H1 (cell line): ENCODE data around the gene PPY. TPM values are rescaled to one million over a fixed set of nuclear protein-coding genes. Genes with fewer than 3 reads are reported as not detected.
A peak's percentile ranks its signal among the peaks of the same experiment; 100 is the strongest.

Experiments used
- BRCA1 ChIP-seq: IDR thresholded peaks from 2 replicates; pipeline ENCODE4 v1.6.1; 2012; ENCODE audit warnings: low read depth, low read length, improper control_type of control experiment
- CHD1 ChIP-seq: IDR thresholded peaks from 2 replicates; pipeline ENCODE4 v1.6.1; 2012; ENCODE audit warnings: low read depth, low read length, improper control_type of control experiment
- EGR1 ChIP-seq: IDR thresholded peaks from 2 replicates; pipeline ENCODE4 v1.6.1; 2011; ENCODE audit warnings: low read depth, low read length, borderline replicate concordance
- EP300 ChIP-seq, 2 experiments: IDR thresholded peaks; 1 replicate in 1 of 2; 2 replicates in 1 of 2; pipeline ENCODE4 v1.6.1; 2011 to 2012; ENCODE audit warnings: low read depth in 2 of 2, low read length in 2 of 2, mild to moderate bottlenecking in 2 of 2, borderline replicate concordance in 1 of 2, inconsistent platforms in 1 of 2, moderate library complexity in 1 of 2
- FOSL1 ChIP-seq: IDR thresholded peaks from 2 replicates; pipeline ENCODE4 v1.6.1; 2011; ENCODE audit warnings: mild to moderate bottlenecking, low read depth, low read length, moderate library complexity; ENCODE audit not compliant: insufficient read depth
- GABPA ChIP-seq: IDR thresholded peaks from 2 replicates; pipeline ENCODE4 v1.6.1; 2011; ENCODE audit warnings: mild to moderate bottlenecking, low read length, moderate library complexity, borderline replicate concordance; ENCODE audit not compliant: insufficient read depth
- GTF2F1 ChIP-seq: IDR thresholded peaks from 2 replicates; pipeline ENCODE4 v1.6.1; 2012; ENCODE audit warnings: low read depth, low read length, improper control_type of control experiment, borderline replicate concordance
- HDAC6 ChIP-seq: IDR thresholded peaks from one replicate; pipeline ENCODE4 v1.7.1; 2012; ENCODE audit warnings: low read depth, mild to moderate bottlenecking, inconsistent platforms, low read length, moderate library complexity
- JUN ChIP-seq: IDR thresholded peaks from 2 replicates; pipeline ENCODE4 v1.6.1; 2011; ENCODE audit warnings: low read depth, mild to moderate bottlenecking, improper control_type of control experiment, low read length
- KDM1A ChIP-seq: fragments of 200-600, 300-600 bp; sonication (generic); IDR thresholded peaks from 2 replicates; pipeline ENCODE4 v1.7.1; 2016; ENCODE audit warnings: mild to moderate bottlenecking, low read length, borderline replicate concordance
- KDM5A ChIP-seq: fragments of 200-600 bp; IDR thresholded peaks from 2 replicates; pipeline ENCODE4 v1.7.1; 2012; ENCODE audit warnings: mild to moderate bottlenecking, low read length, inconsistent platforms, mixed read lengths
- NANOG ChIP-seq: IDR thresholded peaks from 2 replicates; pipeline ENCODE4 v1.6.1; 2011; ENCODE audit warnings: low read length, low read depth, mild to moderate bottlenecking, inconsistent platforms; ENCODE audit not compliant: insufficient read depth, poor library complexity, severe bottlenecking
- NRF1 ChIP-seq: IDR thresholded peaks from 2 replicates; pipeline ENCODE4 v1.6.1; 2011; ENCODE audit warnings: mild to moderate bottlenecking, low read depth, low read length, improper control_type of control experiment
- RAD21 ChIP-seq, 2 experiments: IDR thresholded peaks in 1 of 2; conservative IDR thresholded peaks in 1 of 2; 2 replicates each; pipeline ENCODE4 v1.6.1; 2011; ENCODE audit warnings: low read depth in 2 of 2, low read length in 2 of 2, improper control_type of control experiment in 1 of 2, inconsistent platforms in 1 of 2, mild to moderate bottlenecking in 1 of 2, moderate library complexity in 1 of 2
- RXRA ChIP-seq: IDR thresholded peaks from 2 replicates; pipeline ENCODE4 v1.6.1; 2011; ENCODE audit warnings: low read depth, mild to moderate bottlenecking, low read length, moderate library complexity; ENCODE audit not compliant: insufficient read depth
- SIN3A ChIP-seq, 2 experiments: IDR thresholded peaks in 1 of 2; conservative IDR thresholded peaks in 1 of 2; 2 replicates each; pipeline ENCODE4 v1.6.1; 2011 to 2012; ENCODE audit warnings: low read length in 2 of 2, improper control_type of control experiment in 1 of 2, low read depth in 1 of 2, mild to moderate bottlenecking in 1 of 2
- SP2 ChIP-seq: IDR thresholded peaks from 2 replicates; pipeline ENCODE4 v1.6.1; 2012; ENCODE audit warnings: mild to moderate bottlenecking, low read length, inconsistent platforms
- TBP ChIP-seq: IDR thresholded peaks from 2 replicates; pipeline ENCODE4 v1.6.1; 2011; ENCODE audit warnings: low read depth, low read length, improper control_type of control experiment
- TEAD4 ChIP-seq: IDR thresholded peaks from 2 replicates; pipeline ENCODE4 v1.6.1; 2012; ENCODE audit warnings: low read depth, low read length, inconsistent platforms, mixed read lengths
- polyA plus RNA-seq, 7 experiments: library from polyadenylated mRNA; depleted of rRNA in 3 of 7; stranded (reverse) in 5 of 7; unstranded in 2 of 7; fragments of >200 nt in 5 of 7; fragments of 200-250 nt in 2 of 7; gene quantifications; 1 replicate in 5 of 7; 2 replicates in 1 of 7; 4 replicates in 1 of 7; pipeline versions ENCODE4 v1.2.1 to v1.2.3, GENCODE V29; 2011 to 2013; ENCODE audit warnings: missing spikeins in 2 of 7, mixed read lengths in 2 of 7
- total RNA-seq: library from RNA; stranded (reverse); fragmentation: NEBNext Ultra II Directional; extraction: Animal tissue kit (Norgen Biotek cat#: 25700); gene quantifications from 2 replicates; pipeline ENCODE4 v1.2.1, GENCODE V29; 2021
- TF ChIP-seq, protein P1 (sequence below): IDR thresholded peaks from 2 replicates; pipeline ENCODE4 v1.6.1; 2011; ENCODE audit warnings: low read depth, mild to moderate bottlenecking, low read length; ENCODE audit not compliant: insufficient read depth
- TF ChIP-seq, protein P2 (sequence below): IDR thresholded peaks from 2 replicates; pipeline ENCODE4 v1.6.1; 2012; ENCODE audit warnings: inconsistent platforms

The PPY gene
- total and polyA plus RNA-seq, 2 of the 8 experiments (the other 6 are each of a cell fraction or from before 2014, with no cell fraction given), result 0.26 TPM; not detected in 1

DNA sequence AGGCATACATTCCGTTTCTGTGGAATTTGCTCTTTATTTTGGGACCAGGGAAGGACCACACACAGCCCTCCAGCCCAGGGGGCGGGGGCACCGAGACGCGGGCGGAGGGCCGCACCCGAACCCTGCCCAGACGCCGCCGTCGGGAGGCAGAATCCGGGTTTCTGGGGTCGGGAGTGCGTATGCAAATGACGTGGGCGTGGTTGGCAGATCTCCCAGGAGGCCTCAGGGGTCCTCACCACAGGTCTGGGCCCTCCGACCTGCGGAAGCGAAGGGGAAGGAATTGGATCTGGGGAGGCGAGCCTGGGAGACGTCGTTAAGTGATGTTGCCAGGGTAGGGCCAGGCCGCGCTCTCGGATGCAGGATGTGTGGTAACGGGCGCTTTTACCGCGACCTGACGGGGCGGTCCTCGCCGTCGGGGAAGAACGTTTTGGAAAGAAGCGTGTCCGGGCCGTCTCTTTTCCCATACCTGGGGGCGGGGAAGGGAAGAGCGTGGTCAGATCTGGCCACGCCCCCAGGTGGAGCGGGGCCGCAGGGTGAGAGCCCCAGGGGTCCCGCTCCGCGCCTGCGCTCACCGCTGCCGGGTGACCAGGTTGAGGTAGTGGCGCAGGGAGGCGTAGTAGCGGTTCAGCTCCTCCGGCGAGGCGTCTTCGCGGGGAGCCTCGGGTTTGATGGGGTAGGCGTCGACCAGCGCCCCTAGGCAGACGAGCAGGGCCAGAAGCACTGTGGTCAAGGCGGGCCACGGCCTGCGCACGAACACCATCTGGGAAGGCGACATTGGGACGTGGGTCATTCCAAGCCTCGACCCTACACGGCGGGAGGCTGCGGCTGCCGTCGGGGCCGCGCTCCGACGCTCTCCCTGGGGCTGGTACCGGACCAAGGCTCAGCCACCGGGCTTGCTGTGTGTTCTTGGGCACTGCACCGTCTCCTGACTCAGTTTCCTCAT is 10.7 kb upstream of the PPY start (continued):
- TF ChIP-seq NRF1 (no peak), CHD1 (no peak), JUN (no peak), EP300 (IDR thresholded peaks at IDR 0.05; ENCODE audit: borderline replicate concordance in 1 of 2, low read depth in 2 of 2, low read length in 2 of 2) (no peak), RAD21 (IDR thresholded peaks at IDR 0.05 in 1 of 2, conservative IDR thresholded peaks at IDR 0.05 in 1 of 2; ENCODE audit: low read depth in 2 of 2, low read length in 2 of 2) (no peak), HDAC6 (no peak), RXRA (no peak), KDM1A (no peak; the same call in 1 of the 2 replicates), FOSL1 (no peak), SP2 (no peak), NANOG (no peak), TBP (no peak; the same call in 1 of the 2 replicates), BRCA1 (no peak), GTF2F1 (no peak), KDM5A (no peak), SIN3A (conservative IDR thresholded peaks at IDR 0.05 in 1 of 2, IDR thresholded peaks at IDR 0.05 in 1 of 2; ENCODE audit: low read depth in 1 of 2, low read length in 2 of 2) (no peak; a peak in 1 of 4 replicates), EGR1 (no peak), GABPA (no peak), TEAD4 (no peak)
- TF ChIP-seq, protein P1, sequence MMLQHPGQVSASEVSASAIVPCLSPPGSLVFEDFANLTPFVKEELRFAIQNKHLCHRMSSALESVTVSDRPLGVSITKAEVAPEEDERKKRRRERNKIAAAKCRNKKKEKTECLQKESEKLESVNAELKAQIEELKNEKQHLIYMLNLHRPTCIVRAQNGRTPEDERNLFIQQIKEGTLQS, result no peak
- TF ChIP-seq, protein P2, sequence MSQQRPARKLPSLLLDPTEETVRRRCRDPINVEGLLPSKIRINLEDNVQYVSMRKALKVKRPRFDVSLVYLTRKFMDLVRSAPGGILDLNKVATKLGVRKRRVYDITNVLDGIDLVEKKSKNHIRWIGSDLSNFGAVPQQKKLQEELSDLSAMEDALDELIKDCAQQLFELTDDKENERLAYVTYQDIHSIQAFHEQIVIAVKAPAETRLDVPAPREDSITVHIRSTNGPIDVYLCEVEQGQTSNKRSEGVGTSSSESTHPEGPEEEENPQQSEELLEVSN, result peak; percentile 75
